ENCODE measurements around the gene PDCD2L. TPM values are rescaled to one million over a fixed set of nuclear protein-coding genes. Genes with fewer than 3 reads are reported as not detected.
"Not testable (repeated sequence)": the region's sequence is repeated elsewhere in the genome, so short reads cannot be mapped to it uniquely, and the experiment has no call there.

Gene PDCD2L
- total and polyA plus RNA-seq, 8 donors: 4.2 to 11.2 (median 6.6) TPM

- Histone ChIP-seq H3K4me1 (no peaks in the 10 kb centered on the region), H3K27me3 (no peaks in the 10 kb centered on the region), H3K4me3 (no peak overlapping the region), H3K36me3 (peaks cover 0 to 13% (median 6%) of the 10 kb centered on the region in 3 donors), H3K9me3 (no peaks in the 10 kb centered on the region), H3K27ac (no peak overlapping the region)
- FAIRE-seq (no peak), DNase-seq (no peak), ATAC-seq (no peak)
- 93 to 95% methylated on average over 1 of the region's 1 CpG for WGBS, 2 donors
- TF ChIP-seq CTCF (IDR thresholded peaks at IDR 0.05): no peak
- intact Hi-C loops (cut with DNase I): no loop called here
Measured at GRCh38 chr19:34387446-34387810, 16.8 kb upstream of the PDCD2L start.

- peaks cover 0 to 13% (median 0%) of the 10 kb centered on the region in 3 donors for H3K36me3 ChIP-seq
- ATAC-seq; H3K27me3 ChIP-seq; H3K4me3 ChIP-seq; H3K4me1 ChIP-seq; intact Hi-C loops (cut with DNase I); FAIRE-seq; H3K9me3 ChIP-seq; DNase-seq; H3K27ac ChIP-seq: not testable (repeated sequence)
- 99 to 100% methylated on average over 2 of the region's 2 CpGs for WGBS, 2 donors
Measured at GRCh38 chr19:34388745-34389144, 15.5 kb upstream of the PDCD2L start.

GRCh38 chr19:34391813-34392212 lies 12.4 kb upstream of the PDCD2L start:
- peaks cover 0 to 35% (median 0%) of the 10 kb centered on the region in 3 donors for H3K36me3 ChIP-seq
- H3K4me3 ChIP-seq: no peak overlapping the region
- peak in 1 of 4 donors; percentile 24 for ATAC-seq
- DNase-seq: no peak
- no peaks in the 10 kb centered on the region for H3K27me3 ChIP-seq
- H3K9me3 ChIP-seq: no peaks in the 10 kb centered on the region
- no peak for TF ChIP-seq CTCF (IDR thresholded peaks at IDR 0.05)
- intact Hi-C loops (cut with DNase I): no loop called here
- H3K27ac ChIP-seq: no peak overlapping the region
- FAIRE-seq: no peak
- no peaks in the 10 kb centered on the region for H3K4me1 ChIP-seq

- intact Hi-C loops (cut with DNase I): no loop called here
- ATAC-seq: no peak
- no peak for FAIRE-seq
- Histone ChIP-seq H3K4me1 (no peaks in the 10 kb centered on the region), H3K4me3 (no peak overlapping the region), H3K36me3 (peaks cover 0 to 37% (median 0%) of the 10 kb centered on the region in 3 donors), H3K27ac (no peak overlapping the region), H3K27me3 (no peaks in the 10 kb centered on the region), H3K9me3 (no peaks in the 10 kb centered on the region)
- TF ChIP-seq CTCF (IDR thresholded peaks at IDR 0.05): no peak
- 86 to 87% methylated on average over 9 to 11 of the region's 11 CpGs for WGBS, 2 donors
- DNase-seq: peak in 1 of 6 donors; percentile 32
Measured at GRCh38 chr19:34393031-34393430, 11.2 kb upstream of the PDCD2L start.

- H3K4me1 ChIP-seq: no peaks in the 10 kb centered on the region
- FAIRE-seq: no peak
- no peak overlapping the region for H3K27ac ChIP-seq
- H3K4me3 ChIP-seq: no peak overlapping the region
- ATAC-seq: no peak
- peaks cover 0 to 39% (median 0%) of the 10 kb centered on the region in 3 donors for H3K36me3 ChIP-seq
- H3K9me3 ChIP-seq: no peaks in the 10 kb centered on the region
- WGBS, 2 donors: 86 to 88% methylated on average over 14 of the region's 14 CpGs
- peak in 1 of 6 donors; percentile 40 for DNase-seq
- TF ChIP-seq CTCF (IDR thresholded peaks at IDR 0.05): no peak
- no peaks in the 10 kb centered on the region for H3K27me3 ChIP-seq
- intact Hi-C loops (cut with DNase I): no loop called here
Measured at GRCh38 chr19:34393629-34394028, 10.6 kb upstream of the PDCD2L start.
